Spleen (tissue), 7 donors: ENCODE results near the gene PHKG1.
"Not testable (repeated sequence)": the region's sequence is repeated elsewhere in the genome, so short reads cannot be mapped to it uniquely, and the experiment has no call there.

Experiments used
- POLR2A ChIP-seq, 3 donors: fragments of 450-650 bp; IDR thresholded peaks; one replicate each; pipeline ENCODE4 v1.5.1; 2017; ENCODE audit warnings: antibody characterized with exemption in 3 of 3, mild to moderate bottlenecking in 1 of 3
- TF ChIP-seq, protein P1 (sequence below), 11 experiments: fragments of 200-600 bp in 7 of 11; fragments of 450-650 bp in 4 of 11; sonication (generic) in 4 of 11; IDR thresholded peaks in 8 of 11; conservative IDR thresholded peaks in 3 of 11; 1 replicate in 7 of 11; 2 replicates in 4 of 11; pipeline versions ENCODE4 v1.4.0 to v1.8.0; 2016 to 2021; ENCODE audit warnings: antibody characterized with exemption in 11 of 11, inconsistent platforms in 4 of 11, mild to moderate bottlenecking in 1 of 11
- donor health status: DM: no; HTN: no; CAD: no; lungs with moderate emphysema.
- donor health status: DM: no; HTN: no; CAD: no.
- donor health status: DM: no; HTN: no; CAD: no.

DNA sequence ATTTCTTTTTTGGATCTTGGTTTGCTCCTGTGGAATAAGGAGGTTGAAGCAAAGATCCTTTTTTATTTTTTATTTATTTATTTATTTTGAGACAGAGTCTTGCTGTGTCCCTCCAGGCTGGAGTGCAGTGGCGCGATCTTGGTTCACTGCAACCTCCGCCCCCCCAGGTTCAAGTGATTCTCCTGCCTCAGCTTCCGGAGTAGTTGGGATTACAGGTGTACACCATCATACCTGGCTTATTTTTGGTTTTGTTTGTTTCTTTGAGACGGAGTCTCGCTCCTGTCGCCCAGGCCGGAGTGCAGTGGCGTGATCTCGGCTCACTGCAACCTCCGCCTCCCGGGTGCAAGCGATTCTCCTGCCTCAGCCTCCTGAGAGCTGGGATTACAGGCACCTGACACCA lies 26.4 kb downstream of the PHKG1 start:
- not testable (repeated sequence) for TF ChIP-seq POLR2A (IDR thresholded peaks at IDR 0.05)
- TF ChIP-seq, protein P1, sequence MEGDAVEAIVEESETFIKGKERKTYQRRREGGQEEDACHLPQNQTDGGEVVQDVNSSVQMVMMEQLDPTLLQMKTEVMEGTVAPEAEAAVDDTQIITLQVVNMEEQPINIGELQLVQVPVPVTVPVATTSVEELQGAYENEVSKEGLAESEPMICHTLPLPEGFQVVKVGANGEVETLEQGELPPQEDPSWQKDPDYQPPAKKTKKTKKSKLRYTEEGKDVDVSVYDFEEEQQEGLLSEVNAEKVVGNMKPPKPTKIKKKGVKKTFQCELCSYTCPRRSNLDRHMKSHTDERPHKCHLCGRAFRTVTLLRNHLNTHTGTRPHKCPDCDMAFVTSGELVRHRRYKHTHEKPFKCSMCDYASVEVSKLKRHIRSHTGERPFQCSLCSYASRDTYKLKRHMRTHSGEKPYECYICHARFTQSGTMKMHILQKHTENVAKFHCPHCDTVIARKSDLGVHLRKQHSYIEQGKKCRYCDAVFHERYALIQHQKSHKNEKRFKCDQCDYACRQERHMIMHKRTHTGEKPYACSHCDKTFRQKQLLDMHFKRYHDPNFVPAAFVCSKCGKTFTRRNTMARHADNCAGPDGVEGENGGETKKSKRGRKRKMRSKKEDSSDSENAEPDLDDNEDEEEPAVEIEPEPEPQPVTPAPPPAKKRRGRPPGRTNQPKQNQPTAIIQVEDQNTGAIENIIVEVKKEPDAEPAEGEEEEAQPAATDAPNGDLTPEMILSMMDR (IDR thresholded peaks at IDR 0.05 in 8 of 11, conservative IDR thresholded peaks at IDR 0.05 in 3 of 11): not testable (repeated sequence)
